T-helper 2 cell treated with Interferon-gamma antibody and Interleukin-4, amounts not matched to agents 5 μg/mL and 100 μg/mL, for 36 hours (primary cell): ENCODE measurements around the gene POLN.

Experiments
- DNase-seq: peaks from one replicate; pipeline ENCODE4 v3.0.0; 2021; ENCODE audit warnings: low spot score
- H3K27ac Mint-ChIP-seq: one replicate; pipeline ENCODE4 v1.8.0; 2021; ENCODE audit warnings: mild to moderate bottlenecking, mixed read lengths
- H3K27me3 Mint-ChIP-seq: one replicate; pipeline ENCODE4 v1.8.0; 2021; ENCODE audit warnings: low read depth, mixed read lengths
- H3K36me3 Mint-ChIP-seq: one replicate; pipeline ENCODE4 v1.8.0; 2021; ENCODE audit warnings: low read depth, mixed read lengths
- H3K4me1 Mint-ChIP-seq: one replicate; pipeline ENCODE4 v1.8.0; 2021; ENCODE audit warnings: low read depth, mixed read lengths
- H3K4me3 Mint-ChIP-seq: one replicate; pipeline ENCODE4 v1.8.0; 2022; ENCODE audit warnings: mild to moderate bottlenecking, moderate library complexity, mixed read lengths
- H3K9me3 Mint-ChIP-seq: one replicate; pipeline ENCODE4 v1.8.0; 2021; ENCODE audit warnings: mixed read lengths

POLN gene

GRCh38 chr4:2069986-2070385, 171.9 kb downstream of the POLN start:
- DNase-seq: no peak
- Mint-ChIP-seq H3K27me3 (no peaks in the 10 kb centered on the region), H3K9me3 (no peaks in the 10 kb centered on the region), H3K4me1 (no peaks in the 10 kb centered on the region), H3K36me3 (no peaks in the 10 kb centered on the region), H3K4me3 (no peak overlapping the region), H3K27ac (no peak overlapping the region)

GRCh38 chr4:2069161-2069971, 172.6 kb downstream of the POLN start:
- no peaks in the 10 kb centered on the region for H3K27me3 Mint-ChIP-seq
- no peak overlapping the region for H3K27ac Mint-ChIP-seq
- no peak overlapping the region for H3K4me3 Mint-ChIP-seq
- H3K4me1 Mint-ChIP-seq: no peaks in the 10 kb centered on the region
- H3K9me3 Mint-ChIP-seq: no peaks in the 10 kb centered on the region
- no peaks in the 10 kb centered on the region for H3K36me3 Mint-ChIP-seq
- no peak for DNase-seq

- H3K27me3 Mint-ChIP-seq: no peaks in the 10 kb centered on the region
- no peak overlapping the region for H3K27ac Mint-ChIP-seq
- H3K4me3 Mint-ChIP-seq: no peak overlapping the region
- no peak for DNase-seq
- H3K9me3 Mint-ChIP-seq: no peaks in the 10 kb centered on the region
- H3K4me1 Mint-ChIP-seq: no peaks in the 10 kb centered on the region
- H3K36me3 Mint-ChIP-seq: no peaks in the 10 kb centered on the region
These were observed 173.4 kb downstream of the POLN start for GRCh38 chr4:2068566-2068965.

GRCh38 chr4:2068198-2068470, 173.8 kb downstream of the POLN start:
- no peak for DNase-seq
- H3K27me3 Mint-ChIP-seq: no peaks in the 10 kb centered on the region
- H3K4me1 Mint-ChIP-seq: no peaks in the 10 kb centered on the region
- no peak overlapping the region for H3K27ac Mint-ChIP-seq
- H3K9me3 Mint-ChIP-seq: no peaks in the 10 kb centered on the region
- no peak overlapping the region for H3K4me3 Mint-ChIP-seq
- H3K36me3 Mint-ChIP-seq: no peaks in the 10 kb centered on the region

GRCh38 chr4:2067446-2068197, 174.3 kb downstream of the POLN start:
- no peaks in the 10 kb centered on the region for H3K4me1 Mint-ChIP-seq
- no peaks in the 10 kb centered on the region for H3K27me3 Mint-ChIP-seq
- no peaks in the 10 kb centered on the region for H3K9me3 Mint-ChIP-seq
- DNase-seq: no peak
- no peaks in the 10 kb centered on the region for H3K36me3 Mint-ChIP-seq
- no peak overlapping the region for H3K4me3 Mint-ChIP-seq
- H3K27ac Mint-ChIP-seq: no peak overlapping the region

GRCh38 chr4:2066571-2067445, 175.1 kb downstream of the POLN start:
- H3K9me3 Mint-ChIP-seq: no peaks in the 10 kb centered on the region
- no peak for DNase-seq
- H3K4me1 Mint-ChIP-seq: no peaks in the 10 kb centered on the region
- no peak overlapping the region for H3K27ac Mint-ChIP-seq
- peaks cover under 1% of the 10 kb centered on the region for H3K27me3 Mint-ChIP-seq
- H3K4me3 Mint-ChIP-seq: no peak overlapping the region
- no peaks in the 10 kb centered on the region for H3K36me3 Mint-ChIP-seq

- Mint-ChIP-seq H3K4me3 (no peak overlapping the region), H3K4me1 (no peaks in the 10 kb centered on the region), H3K27me3 (peaks cover 6% of the 10 kb centered on the region), H3K27ac (no peak overlapping the region), H3K9me3 (no peaks in the 10 kb centered on the region), H3K36me3 (no peaks in the 10 kb centered on the region)
- DNase-seq: no peak
These were observed 175.8 kb downstream of the POLN start for GRCh38 chr4:2066011-2066551.

- Mint-ChIP-seq H3K4me1 (no peaks in the 10 kb centered on the region), H3K9me3 (no peaks in the 10 kb centered on the region), H3K36me3 (no peaks in the 10 kb centered on the region), H3K4me3 (no peak overlapping the region), H3K27me3 (peaks cover 6% of the 10 kb centered on the region), H3K27ac (no peak overlapping the region)
- no peak for DNase-seq
These were observed 176.6 kb downstream of the POLN start for GRCh38 chr4:2065106-2065930.

GRCh38 chr4:2064276-2064991, 177.5 kb downstream of the POLN start:
- DNase-seq: no peak
- no peaks in the 10 kb centered on the region for H3K36me3 Mint-ChIP-seq
- no peaks in the 10 kb centered on the region for H3K9me3 Mint-ChIP-seq
- H3K4me1 Mint-ChIP-seq: no peaks in the 10 kb centered on the region
- no peak overlapping the region for H3K4me3 Mint-ChIP-seq
- H3K27me3 Mint-ChIP-seq: peaks cover 6% of the 10 kb centered on the region
- H3K27ac Mint-ChIP-seq: no peak overlapping the region

- H3K9me3 Mint-ChIP-seq: no peaks in the 10 kb centered on the region
- H3K4me1 Mint-ChIP-seq: no peaks in the 10 kb centered on the region
- H3K36me3 Mint-ChIP-seq: no peaks in the 10 kb centered on the region
- no peak for DNase-seq
- H3K27ac Mint-ChIP-seq: no peak overlapping the region
- no peak overlapping the region for H3K4me3 Mint-ChIP-seq
- H3K27me3 Mint-ChIP-seq: peaks cover 6% of the 10 kb centered on the region
These were observed 178.2 kb downstream of the POLN start for GRCh38 chr4:2063557-2064275.

- Mint-ChIP-seq H3K27ac (no peak overlapping the region), H3K4me1 (no peaks in the 10 kb centered on the region), H3K9me3 (no peaks in the 10 kb centered on the region), H3K27me3 (peaks cover 6% of the 10 kb centered on the region), H3K4me3 (no peak overlapping the region), H3K36me3 (no peaks in the 10 kb centered on the region)
- DNase-seq: no peak
These were observed 179.0 kb downstream of the POLN start for GRCh38 chr4:2062808-2063524.
